Endodermal cell (in vitro differentiated cells): ENCODE measurements around the gene IDI1. TPM values are rescaled to one million over a fixed set of nuclear protein-coding genes. Genes with fewer than 3 reads are reported as not detected.

Experiments
- DNase-seq: peaks from one replicate; pipeline ENCODE4 v3.0.0-alpha.2; 2017
- H3K27ac ChIP-seq: 2 replicates; pipeline ENCODE4 v1.5.1; 2013; ENCODE audit warnings: mild to moderate bottlenecking, low read depth, low read length, moderate library complexity
- H3K27me3 ChIP-seq: 2 replicates; pipeline ENCODE4 v1.6.1; 2013; ENCODE audit warnings: mild to moderate bottlenecking, low read length, moderate library complexity; ENCODE audit not compliant: insufficient read depth, control insufficient read depth, poor library complexity, severe bottlenecking
- H3K36me3 ChIP-seq: 2 replicates; pipeline ENCODE4 v1.7.0; 2013; ENCODE audit warnings: mild to moderate bottlenecking, low read length, moderate library complexity; ENCODE audit not compliant: control insufficient read depth, insufficient read depth
- H3K4me1 ChIP-seq: one replicate; pipeline ENCODE4 v1.7.0; 2013; ENCODE audit warnings: low read length; ENCODE audit not compliant: control insufficient read depth, insufficient read depth
- H3K4me3 ChIP-seq: 2 replicates; pipeline ENCODE4 v1.5.1; 2013; ENCODE audit warnings: mild to moderate bottlenecking, low read length, moderate library complexity
- H3K9ac ChIP-seq: 2 replicates; pipeline ENCODE4 v1.6.1; 2013; ENCODE audit warnings: mild to moderate bottlenecking, low read length, moderate library complexity; ENCODE audit not compliant: poor library complexity, severe bottlenecking; ENCODE audit errors: extremely low read depth
- H3K9me3 ChIP-seq: 2 replicates; pipeline ENCODE4 v1.6.1; 2013; ENCODE audit warnings: mild to moderate bottlenecking, low read length, moderate library complexity; ENCODE audit not compliant: control insufficient read depth
- H3K27ac Mint-ChIP-seq: 2 replicates; pipeline ENCODE4 v1.8.0; 2020; ENCODE audit warnings: mixed read lengths
- H3K27me3 Mint-ChIP-seq: 2 replicates; pipeline ENCODE4 v1.8.0; 2021; ENCODE audit warnings: mild to moderate bottlenecking, mixed read lengths; ENCODE audit not compliant: insufficient read depth
- H3K36me3 Mint-ChIP-seq: 2 replicates; pipeline ENCODE4 v1.8.0; 2020; ENCODE audit warnings: low read depth, mixed read lengths
- H3K4me1 Mint-ChIP-seq: 2 replicates; pipeline ENCODE4 v1.8.0; 2020; ENCODE audit warnings: mixed read lengths
- H3K4me3 Mint-ChIP-seq: 2 replicates; pipeline ENCODE4 v1.8.0; 2020; ENCODE audit warnings: mild to moderate bottlenecking, moderate library complexity, mixed read lengths
- H3K9me3 Mint-ChIP-seq: 2 replicates; pipeline ENCODE4 v1.8.0; 2020; ENCODE audit warnings: mild to moderate bottlenecking, mixed read lengths
- WGBS, 2 experiments: methylation state at CpG; one replicate each; pipeline versions ENCODE4 v1.1.5 to v1.1.7; 2013; ENCODE audit warnings: missing lambda C conversion rate in 2 of 2, mixed read lengths in 1 of 2; ENCODE audit not compliant: insufficient coverage in 1 of 2, insufficient read length in 1 of 2; 5-methylcytosine and 5-hydroxymethylcytosine counted together
- total RNA-seq, 2 donors: library from RNA; stranded (reverse); fragmentation: NEBNext Ultra II Directional in 1 of 2; extraction: Animal tissue kit (Norgen Biotek cat#: 25700) in 1 of 2; gene quantifications; 2 replicates in 1 of 2; 3 replicates in 1 of 2; pipeline ENCODE4 v1.2.1, GENCODE V29; 2021
- TF ChIP-seq, protein P1 (sequence below): fragments of 200-600 bp; sonication (generic); conservative IDR thresholded peaks from 2 replicates; pipeline ENCODE4 v1.5.0; 2021; ENCODE audit warnings: antibody characterized with exemption, mild to moderate bottlenecking

Gene IDI1
- total RNA-seq, 2 donors from 2014 or later = 36.3 to 53.3 TPM

DNA sequence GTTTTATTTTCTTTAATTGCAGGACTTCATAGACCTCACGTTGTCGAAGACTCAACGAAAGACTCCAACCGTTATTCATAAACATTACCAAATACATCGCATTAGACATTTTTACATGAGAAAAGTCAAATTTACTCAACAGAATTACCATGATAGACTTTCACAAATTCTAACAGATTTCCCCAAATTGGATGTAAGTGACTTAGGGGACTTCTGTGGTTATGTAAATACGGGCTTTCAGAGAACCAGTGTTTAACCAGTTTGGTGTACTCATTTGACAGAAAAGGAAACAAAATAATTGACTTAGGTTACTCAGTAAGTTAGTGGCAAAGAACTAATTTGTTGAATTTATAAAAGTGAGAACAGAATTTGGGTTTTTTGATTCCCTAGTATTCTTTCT is 56.5 kb downstream of the IDI1 start:
- H3K9ac ChIP-seq = no peak overlapping the region
- peaks cover 10% of the 10 kb centered on the region for H3K4me1 Mint-ChIP-seq
- H3K4me1 ChIP-seq = no peaks in the 10 kb centered on the region
- peaks cover 72% of the 10 kb centered on the region for H3K36me3 Mint-ChIP-seq
- no peak overlapping the region for H3K27ac ChIP-seq
- no peaks in the 10 kb centered on the region for H3K27me3 Mint-ChIP-seq
- H3K36me3 ChIP-seq = peaks cover 71% of the 10 kb centered on the region
- WGBS, 2 experiments = 97 to 100% methylated on average over 2 to 6 of the region's 6 CpGs
- H3K4me3 Mint-ChIP-seq = no peak overlapping the region
- H3K9me3 Mint-ChIP-seq = no peaks in the 10 kb centered on the region
- DNase-seq = no peak
- no peaks in the 10 kb centered on the region for H3K27me3 ChIP-seq
- no peak overlapping the region for H3K27ac Mint-ChIP-seq
- TF ChIP-seq, protein P1, sequence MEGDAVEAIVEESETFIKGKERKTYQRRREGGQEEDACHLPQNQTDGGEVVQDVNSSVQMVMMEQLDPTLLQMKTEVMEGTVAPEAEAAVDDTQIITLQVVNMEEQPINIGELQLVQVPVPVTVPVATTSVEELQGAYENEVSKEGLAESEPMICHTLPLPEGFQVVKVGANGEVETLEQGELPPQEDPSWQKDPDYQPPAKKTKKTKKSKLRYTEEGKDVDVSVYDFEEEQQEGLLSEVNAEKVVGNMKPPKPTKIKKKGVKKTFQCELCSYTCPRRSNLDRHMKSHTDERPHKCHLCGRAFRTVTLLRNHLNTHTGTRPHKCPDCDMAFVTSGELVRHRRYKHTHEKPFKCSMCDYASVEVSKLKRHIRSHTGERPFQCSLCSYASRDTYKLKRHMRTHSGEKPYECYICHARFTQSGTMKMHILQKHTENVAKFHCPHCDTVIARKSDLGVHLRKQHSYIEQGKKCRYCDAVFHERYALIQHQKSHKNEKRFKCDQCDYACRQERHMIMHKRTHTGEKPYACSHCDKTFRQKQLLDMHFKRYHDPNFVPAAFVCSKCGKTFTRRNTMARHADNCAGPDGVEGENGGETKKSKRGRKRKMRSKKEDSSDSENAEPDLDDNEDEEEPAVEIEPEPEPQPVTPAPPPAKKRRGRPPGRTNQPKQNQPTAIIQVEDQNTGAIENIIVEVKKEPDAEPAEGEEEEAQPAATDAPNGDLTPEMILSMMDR = no peak
- H3K4me3 ChIP-seq = no peak overlapping the region
- H3K9me3 ChIP-seq = no peaks in the 10 kb centered on the region

DNA sequence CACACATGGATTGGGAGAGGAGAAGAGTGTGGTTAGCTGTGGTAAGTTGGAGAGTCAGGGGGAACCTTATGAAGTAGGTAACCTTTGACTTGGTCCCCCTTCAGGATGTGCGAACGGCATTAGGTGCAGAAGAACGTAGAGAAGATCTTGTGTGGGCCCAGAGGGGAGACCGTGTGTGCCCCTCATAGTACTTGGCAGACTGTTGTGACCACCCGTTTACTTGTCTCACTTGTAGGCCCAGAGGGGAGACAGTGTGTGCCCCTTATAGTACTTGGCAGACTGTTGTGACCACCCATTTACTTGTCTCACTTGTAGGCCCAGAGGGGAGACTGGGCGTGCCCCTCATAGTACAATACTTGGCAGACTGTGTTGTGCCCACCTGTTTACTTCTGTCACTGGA is 58.1 kb downstream of the IDI1 start:
- TF ChIP-seq, protein P1 = no peak
- peaks cover 14% of the 10 kb centered on the region for H3K4me1 Mint-ChIP-seq
- H3K9me3 Mint-ChIP-seq = no peaks in the 10 kb centered on the region
- Histone ChIP-seq H3K27ac (no peak overlapping the region), H3K36me3 (peaks cover 54% of the 10 kb centered on the region), H3K4me1 (no peaks in the 10 kb centered on the region), H3K9ac (no peak overlapping the region), H3K4me3 (no peak overlapping the region), H3K9me3 (no peaks in the 10 kb centered on the region), H3K27me3 (no peaks in the 10 kb centered on the region)
- WGBS, 2 experiments = 90 to 97% methylated on average over 6 of the region's 6 CpGs
- H3K27me3 Mint-ChIP-seq = no peaks in the 10 kb centered on the region
- H3K4me3 Mint-ChIP-seq = no peak overlapping the region
- DNase-seq = no peak
- H3K36me3 Mint-ChIP-seq = peaks cover 57% of the 10 kb centered on the region
- H3K27ac Mint-ChIP-seq = peak overlapping the region; percentile 45

Other genes with a start within 250 kb of the IDI1 start
- 10 to 100 TPM; 94.1 to 94.3 TPM for gene LARP4B, start 117.4 kb downstream of the IDI1 start, total RNA-seq
- gene GTPBP4, start 60.7 kb downstream of the IDI1 start, total RNA-seq = 10 to 100 TPM; 67.2 to 70.9 TPM
- not detected for gene IDI2, start 23.3 kb downstream of the IDI1 start, total RNA-seq
- 10 to 100 TPM; 10.7 TPM for gene WDR37, start 7.3 kb upstream of the IDI1 start, total RNA-seq